Ishikawa (cell line): Measurements from ENCODE around the gene OLFML2A.

Experiments used
- CEBPB ChIP-seq: IDR thresholded peaks from 2 replicates; pipeline ENCODE4 v1.6.1; 2012
- CREB1 ChIP-seq: IDR thresholded peaks from 2 replicates; pipeline ENCODE4 v1.6.1; 2012; ENCODE audit warnings: low read depth
- EGR1 ChIP-seq: IDR thresholded peaks from 2 replicates; pipeline ENCODE4 v1.6.1; 2012
- EP300 ChIP-seq: IDR thresholded peaks from 2 replicates; pipeline ENCODE4 v1.6.1; 2012; ENCODE audit warnings: borderline replicate concordance
- FOXM1 ChIP-seq: IDR thresholded peaks from 2 replicates; pipeline ENCODE4 v1.6.1; 2012; ENCODE audit warnings: low read depth, borderline replicate concordance
- MAX ChIP-seq: IDR thresholded peaks from 2 replicates; pipeline ENCODE4 v1.6.1; 2012
- NFIC ChIP-seq: IDR thresholded peaks from 2 replicates; pipeline ENCODE4 v1.6.1; 2012
- RAD21 ChIP-seq: IDR thresholded peaks from 2 replicates; pipeline ENCODE4 v1.6.1; 2012; ENCODE audit warnings: low read depth
- REST ChIP-seq: IDR thresholded peaks from 2 replicates; pipeline ENCODE4 v1.6.1; 2012; ENCODE audit warnings: low read depth, mild to moderate bottlenecking
- TAF1 ChIP-seq: IDR thresholded peaks from 2 replicates; pipeline ENCODE4 v1.6.1; 2012; ENCODE audit warnings: low read depth, mild to moderate bottlenecking
- TCF12 ChIP-seq: IDR thresholded peaks from 2 replicates; pipeline ENCODE4 v1.6.1; 2012; ENCODE audit warnings: low read depth
- TEAD4 ChIP-seq: IDR thresholded peaks from 2 replicates; pipeline ENCODE4 v1.6.1; 2012
- USF1 ChIP-seq: IDR thresholded peaks from 2 replicates; pipeline ENCODE4 v1.6.1; 2012
- YY1 ChIP-seq: IDR thresholded peaks from 2 replicates; pipeline ENCODE4 v1.6.1; 2012; ENCODE audit warnings: low read depth
- ZBTB7A ChIP-seq: IDR thresholded peaks from 2 replicates; pipeline ENCODE4 v1.6.1; 2012; ENCODE audit warnings: low read depth

Gene OLFML2A

GRCh38 chr9:124857533-124858162, 80.7 kb downstream of the OLFML2A start:
- no peak for TF ChIP-seq EGR1
- TF ChIP-seq YY1, result no peak
- no peak for TF ChIP-seq EP300

GRCh38 chr9:124858330-124859046, 81.6 kb downstream of the OLFML2A start:
- TF ChIP-seq NFIC (no peak), ZBTB7A (no peak), TEAD4 (no peak), FOXM1 (no peak), CREB1 (no peak), EP300 (no peak), TAF1 (no peak), REST (no peak), MAX (no peak), EGR1 (no peak), USF1 (no peak), RAD21 (no peak), CEBPB (no peak), YY1 (no peak), TCF12 (no peak)

GRCh38 chr9:124859803-124860581, 83.1 kb downstream of the OLFML2A start:
- no peak for TF ChIP-seq TEAD4
- no peak for TF ChIP-seq USF1
- no peak for TF ChIP-seq CREB1
- TF ChIP-seq MAX, result no peak
- TF ChIP-seq RAD21, result no peak
- TF ChIP-seq TAF1, result no peak
- TF ChIP-seq ZBTB7A, result no peak
- no peak for TF ChIP-seq EGR1
- TF ChIP-seq FOXM1, result no peak
- TF ChIP-seq CEBPB, result no peak

- TF ChIP-seq REST, result no peak
- TF ChIP-seq FOXM1, result no peak
- no peak for TF ChIP-seq RAD21
- TF ChIP-seq CEBPB, result no peak
- TF ChIP-seq CREB1, result no peak
- no peak for TF ChIP-seq MAX
- no peak for TF ChIP-seq EGR1
- TF ChIP-seq YY1, result no peak
- TF ChIP-seq ZBTB7A, result no peak
- TF ChIP-seq TAF1, result no peak
- TF ChIP-seq TEAD4, result no peak
- no peak for TF ChIP-seq EP300
- TF ChIP-seq TCF12, result no peak
- no peak for TF ChIP-seq USF1
- no peak for TF ChIP-seq NFIC
Observed at GRCh38 chr9:124860582-124861341, 83.8 kb downstream of the OLFML2A start.
